Stomach (tissue), 9 donors: ENCODE data around the gene ALDH1L2. TPM values are rescaled to one million over a fixed set of nuclear protein-coding genes. Genes with fewer than 3 reads are reported as not detected.
"Not testable (repeated sequence)": the region's sequence is repeated elsewhere in the genome, so short reads cannot be mapped to it uniquely, and the experiment has no call there.

Experiments used
- DNase-seq, 2 donors: peaks; one replicate each; pipeline versions ENCODE4 v3.0.0 to v3.0.0-alpha.2; 2013 to 2019
- H3K27ac ChIP-seq, 5 donors: fragments of 200-600 bp in 4 of 5; sonication (generic) in 4 of 5; one replicate each; pipeline ENCODE4 v1.5.1; 2013 to 2019; ENCODE audit warnings: mild to moderate bottlenecking in 1 of 5, moderate library complexity in 1 of 5
- H3K27me3 ChIP-seq, 3 donors: fragments of 200-600 bp; sonication (generic); one replicate each; pipeline ENCODE4 v1.5.1; 2017 to 2019; ENCODE audit warnings: mixed run types in 1 of 3
- H3K36me3 ChIP-seq, 4 donors: fragments of 200-600 bp; sonication (generic); 1 replicate in 3 of 4; 2 replicates in 1 of 4; pipeline ENCODE4 v1.5.1; 2016 to 2019
- H3K4me1 ChIP-seq, 4 donors: fragments of 200-600 bp; sonication (generic); one replicate each; pipeline ENCODE4 v1.5.1; 2016 to 2019
- H3K4me3 ChIP-seq, 4 donors: fragments of 200-600 bp; sonication (generic) in 3 of 4; one replicate each; pipeline ENCODE4 v1.5.1; 2016 to 2019; ENCODE audit warnings: mild to moderate bottlenecking in 1 of 4
- H3K9me3 ChIP-seq, 4 donors: fragments of 200-600 bp; sonication (generic); one replicate each; pipeline ENCODE4 v1.5.1; 2016 to 2019
- CTCF ChIP-seq, 7 experiments: fragments of 450-650 bp in 4 of 7; fragments of 200-600 bp in 3 of 7; sonication (generic) in 3 of 7; IDR thresholded peaks; one replicate each; pipeline ENCODE4 v1.5.1; 2016 to 2019; ENCODE audit warnings: antibody characterized with exemption in 7 of 7, control low read depth in 2 of 7, mild to moderate bottlenecking in 1 of 7
- EP300 ChIP-seq: sonication (generic); formaldehyde crosslinking; IDR thresholded peaks from one replicate; pipeline ENCODE4 v1.6.1; 2017; ENCODE audit warnings: antibody characterized with exemption
- POLR2A ChIP-seq, 4 donors: fragments of 450-650 bp; IDR thresholded peaks; one replicate each; pipeline ENCODE4 v1.6.1; 2016; ENCODE audit warnings: antibody characterized with exemption in 4 of 4, control low read depth in 2 of 4, mild to moderate bottlenecking in 1 of 4, moderate library complexity in 1 of 4
- POLR2AphosphoS5 ChIP-seq, 3 donors: sonication (generic); formaldehyde crosslinking; IDR thresholded peaks; one replicate each; pipeline ENCODE4 v1.6.1; 2016; ENCODE audit warnings: antibody characterized with exemption in 3 of 3
- WGBS, 5 donors: extraction: QIAGEN DNeasy Blood & Tissue Kit in 3 of 5; methylation state at CpG; one replicate each; pipeline versions ENCODE4 v1.1.5 to v1.1.7; 2013 to 2018; 5-methylcytosine and 5-hydroxymethylcytosine counted together
- intact Hi-C: fragments of 100-400 bp; cut with DNase I; formaldehyde crosslinking; loops from one replicate; pipeline ENCODE4 v1.15.1; 2023; ENCODE audit warnings: low total_unique reads
- polyA plus RNA-seq, 3 donors: library from polyadenylated mRNA; stranded (reverse); fragments of 200-250 nt; gene quantifications; one replicate each; pipeline ENCODE4 v1.2.3, GENCODE V29; 2013
- total RNA-seq, 5 donors: library from RNA; depleted of rRNA; stranded (reverse); fragments of >200 nt; gene quantifications; one replicate each; pipeline versions ENCODE4 v1.1.0 to v1.2.3, GENCODE V29; 2014 to 2016
- donor health status: healthy with polysubstance abuse.
- donor health status: Bipolar disorder and iron deficiency.
- donor health status: healthy.

ALDH1L2 gene
- total and polyA plus RNA-seq, 8 donors, result 0.58 to 8.9 (median 1.7) TPM

- no peak overlapping the region for H3K27ac ChIP-seq
- peak overlapping the region in 2 of 4 donors; percentile 93 to 97 for H3K4me3 ChIP-seq
- H3K36me3 ChIP-seq, result peaks cover 2 to 14% (median 9%) of the 10 kb centered on the region in 4 donors
- no peaks in the 10 kb centered on the region for H3K27me3 ChIP-seq
- DNase-seq, result no peak
- intact Hi-C loops, result no loop called here
- 84 to 92% (median 91%) methylated on average over 4 of the region's 4 CpGs for WGBS, 5 donors
- no peak for TF ChIP-seq POLR2AphosphoS5 (IDR thresholded peaks at IDR 0.05)
- no peak for TF ChIP-seq EP300
- no peak for TF ChIP-seq POLR2A (IDR thresholded peaks at IDR 0.05)
- TF ChIP-seq CTCF (IDR thresholded peaks at IDR 0.05), result no peak
- H3K4me1 ChIP-seq, result peaks cover 3 to 34% (median 25%) of the 10 kb centered on the region in 4 donors
- no peaks in the 10 kb centered on the region for H3K9me3 ChIP-seq
Measured at GRCh38 chr12:104985206-104985605, 99.1 kb downstream of the ALDH1L2 start.

GRCh38 chr12:104977688-104978087 lies 106.6 kb downstream of the ALDH1L2 start:
- 91 to 95% (median 94%) methylated on average over 10 to 15 of the region's 15 CpGs for WGBS, 5 donors

GRCh38 chr12:104976703-104977102 lies 107.6 kb downstream of the ALDH1L2 start:
- WGBS, 5 donors, result 73 to 88% (median 80%) methylated on average over 1 to 8 of the region's 8 CpGs

More at GRCh38 chr12:104977688-104978087, 106.6 kb downstream of the ALDH1L2 start:
- H3K27ac ChIP-seq, H3K4me1 ChIP-seq, DNase-seq, H3K4me3 ChIP-seq, H3K27me3 ChIP-seq, H3K9me3 ChIP-seq, intact Hi-C loops, H3K36me3 ChIP-seq: not testable (repeated sequence)

GRCh38 chr12:104975587-104976343 lies 108.5 kb downstream of the ALDH1L2 start:
- intact Hi-C loops, result no loop called here
- Histone ChIP-seq H3K27me3 (no peaks in the 10 kb centered on the region), H3K4me3 (no peak overlapping the region), H3K36me3 (no peaks in the 10 kb centered on the region), H3K4me1 (no peaks in the 10 kb centered on the region), H3K9me3 (no peaks in the 10 kb centered on the region), H3K27ac (no peak overlapping the region)
- DNase-seq, result no peak
- WGBS, 5 donors, result 51 to 65% (median 55%) methylated on average over 4 of the region's 4 CpGs
- TF ChIP-seq EP300, result no peak
- TF ChIP-seq POLR2AphosphoS5 (IDR thresholded peaks at IDR 0.05), result no peak
- no peak for TF ChIP-seq CTCF (IDR thresholded peaks at IDR 0.05)

More at GRCh38 chr12:104976703-104977102, 107.6 kb downstream of the ALDH1L2 start:
- Histone ChIP-seq H3K36me3 (no peaks in the 10 kb centered on the region), H3K9me3 (no peaks in the 10 kb centered on the region), H3K4me1 (no peaks in the 10 kb centered on the region), H3K27me3 (no peaks in the 10 kb centered on the region), H3K27ac (no peak overlapping the region), H3K4me3 (no peak overlapping the region)
- no peak for DNase-seq
- TF ChIP-seq CTCF (IDR thresholded peaks at IDR 0.05), result no peak
- TF ChIP-seq POLR2A (IDR thresholded peaks at IDR 0.05), result no peak
- no peak for TF ChIP-seq EP300
- TF ChIP-seq POLR2AphosphoS5 (IDR thresholded peaks at IDR 0.05), result no peak
- intact Hi-C loops, result no loop called here
